PFSK-1 (cell line): Measurements from ENCODE around the gene HOXA2.

Experiments
- POLR2AphosphoS5 ChIP-seq: IDR thresholded peaks from 2 replicates; pipeline ENCODE4 v1.6.1; 2012; ENCODE audit warnings: low read depth, mild to moderate bottlenecking, control low read depth, low read length, moderate library complexity
- TAF1 ChIP-seq: IDR thresholded peaks from 2 replicates; pipeline ENCODE4 v1.6.1; 2012; ENCODE audit warnings: low read length, control low read depth, borderline replicate concordance; ENCODE audit not compliant: insufficient read depth
- TF ChIP-seq, protein P1 (sequence below), 2 experiments: IDR thresholded peaks; 2 replicates each; pipeline versions ENCODE4 v1.6.1 to v1.8.0; 2011 to 2012; ENCODE audit warnings: low read depth in 2 of 2, low read length in 2 of 2, control low read depth in 1 of 2, inconsistent platforms in 1 of 2, mild to moderate bottlenecking in 1 of 2, moderate library complexity in 1 of 2; ENCODE audit not compliant: insufficient read depth in 1 of 2

DNA sequence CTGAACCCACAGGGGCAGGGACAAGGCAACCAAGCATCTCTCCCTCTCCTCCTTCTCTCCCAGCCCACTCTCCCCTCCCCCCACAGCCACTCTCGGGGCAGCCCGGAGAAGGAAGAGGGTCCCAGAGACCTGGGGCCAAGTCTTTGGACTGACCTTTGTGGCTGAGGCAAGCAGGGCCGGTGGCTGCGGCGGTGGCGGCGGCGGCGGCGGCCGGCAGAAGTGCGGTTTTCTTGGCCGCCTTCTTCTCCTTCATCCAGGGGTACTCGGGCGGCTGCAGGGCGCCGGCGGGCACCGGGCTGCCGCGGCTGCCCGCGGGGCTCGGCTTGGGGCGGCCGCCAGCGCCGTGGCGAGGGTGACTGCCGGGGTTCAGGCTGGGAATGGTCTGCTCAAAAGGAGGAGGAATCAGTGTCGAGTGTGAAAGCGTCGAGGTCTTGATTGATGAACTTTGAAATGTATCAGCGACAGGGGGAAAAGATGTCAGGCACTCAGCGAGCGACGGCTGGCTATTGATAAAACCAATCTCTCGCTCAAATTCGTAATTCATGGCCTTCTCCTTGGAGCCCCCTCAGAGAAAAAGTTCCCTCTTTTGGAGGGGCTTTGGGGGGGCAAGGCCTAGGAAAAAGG lies 414 bp downstream of the HOXA2 start:
- TF ChIP-seq TAF1 (no peak), POLR2AphosphoS5 (no peak)
- TF ChIP-seq, protein P1, sequence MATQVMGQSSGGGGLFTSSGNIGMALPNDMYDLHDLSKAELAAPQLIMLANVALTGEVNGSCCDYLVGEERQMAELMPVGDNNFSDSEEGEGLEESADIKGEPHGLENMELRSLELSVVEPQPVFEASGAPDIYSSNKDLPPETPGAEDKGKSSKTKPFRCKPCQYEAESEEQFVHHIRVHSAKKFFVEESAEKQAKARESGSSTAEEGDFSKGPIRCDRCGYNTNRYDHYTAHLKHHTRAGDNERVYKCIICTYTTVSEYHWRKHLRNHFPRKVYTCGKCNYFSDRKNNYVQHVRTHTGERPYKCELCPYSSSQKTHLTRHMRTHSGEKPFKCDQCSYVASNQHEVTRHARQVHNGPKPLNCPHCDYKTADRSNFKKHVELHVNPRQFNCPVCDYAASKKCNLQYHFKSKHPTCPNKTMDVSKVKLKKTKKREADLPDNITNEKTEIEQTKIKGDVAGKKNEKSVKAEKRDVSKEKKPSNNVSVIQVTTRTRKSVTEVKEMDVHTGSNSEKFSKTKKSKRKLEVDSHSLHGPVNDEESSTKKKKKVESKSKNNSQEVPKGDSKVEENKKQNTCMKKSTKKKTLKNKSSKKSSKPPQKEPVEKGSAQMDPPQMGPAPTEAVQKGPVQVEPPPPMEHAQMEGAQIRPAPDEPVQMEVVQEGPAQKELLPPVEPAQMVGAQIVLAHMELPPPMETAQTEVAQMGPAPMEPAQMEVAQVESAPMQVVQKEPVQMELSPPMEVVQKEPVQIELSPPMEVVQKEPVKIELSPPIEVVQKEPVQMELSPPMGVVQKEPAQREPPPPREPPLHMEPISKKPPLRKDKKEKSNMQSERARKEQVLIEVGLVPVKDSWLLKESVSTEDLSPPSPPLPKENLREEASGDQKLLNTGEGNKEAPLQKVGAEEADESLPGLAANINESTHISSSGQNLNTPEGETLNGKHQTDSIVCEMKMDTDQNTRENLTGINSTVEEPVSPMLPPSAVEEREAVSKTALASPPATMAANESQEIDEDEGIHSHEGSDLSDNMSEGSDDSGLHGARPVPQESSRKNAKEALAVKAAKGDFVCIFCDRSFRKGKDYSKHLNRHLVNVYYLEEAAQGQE (IDR thresholded peaks at IDR 0.05; ENCODE audit: insufficient read depth in 1 of 2, low read depth in 2 of 2, low read length in 2 of 2) = no peak
